Umbilical cord (tissue), 2 donors: Measurements from ENCODE around the gene METTL25B. TPM values are rescaled to one million over a fixed set of nuclear protein-coding genes. Genes with fewer than 3 reads are reported as not detected.

Experiments
- DNase-seq: peaks from one replicate; pipeline ENCODE4 v3.0.0-alpha.2; 2015; ENCODE audit warnings: low spot score
- total RNA-seq: library from RNA; depleted of rRNA; stranded (reverse); fragments of >200 nt; gene quantifications from one replicate; pipeline ENCODE4 v1.2.3, GENCODE V29; 2014; ENCODE audit warnings: low replicate concordance; ENCODE audit not compliant: insufficient read depth

The METTL25B gene
- total RNA-seq, 1 donor from 2014 or later = 9.6 TPM

- DNase-seq = no peak
Measured at GRCh38 chr1:156700736-156701531, 27.3 kb upstream of the METTL25B start.

- DNase-seq = no peak
Measured at GRCh38 chr1:156703336-156703735, 24.9 kb upstream of the METTL25B start.

- no peak for DNase-seq
Measured at GRCh38 chr1:156703741-156704140, 24.5 kb upstream of the METTL25B start.

- DNase-seq = no peak
Measured at GRCh38 chr1:156704166-156704711, 24.0 kb upstream of the METTL25B start.

- no peak for DNase-seq
Measured at GRCh38 chr1:156704930-156705320, 23.3 kb upstream of the METTL25B start.

- DNase-seq = peak; percentile 82
Measured at GRCh38 chr1:156705321-156705917, 22.9 kb upstream of the METTL25B start, which contains the start of gene CRABP2. Gene CRABP2 (minus strand): TSS chr1:156705583. CDS start chr1:156705446, 137 bp downstream.

DNA sequence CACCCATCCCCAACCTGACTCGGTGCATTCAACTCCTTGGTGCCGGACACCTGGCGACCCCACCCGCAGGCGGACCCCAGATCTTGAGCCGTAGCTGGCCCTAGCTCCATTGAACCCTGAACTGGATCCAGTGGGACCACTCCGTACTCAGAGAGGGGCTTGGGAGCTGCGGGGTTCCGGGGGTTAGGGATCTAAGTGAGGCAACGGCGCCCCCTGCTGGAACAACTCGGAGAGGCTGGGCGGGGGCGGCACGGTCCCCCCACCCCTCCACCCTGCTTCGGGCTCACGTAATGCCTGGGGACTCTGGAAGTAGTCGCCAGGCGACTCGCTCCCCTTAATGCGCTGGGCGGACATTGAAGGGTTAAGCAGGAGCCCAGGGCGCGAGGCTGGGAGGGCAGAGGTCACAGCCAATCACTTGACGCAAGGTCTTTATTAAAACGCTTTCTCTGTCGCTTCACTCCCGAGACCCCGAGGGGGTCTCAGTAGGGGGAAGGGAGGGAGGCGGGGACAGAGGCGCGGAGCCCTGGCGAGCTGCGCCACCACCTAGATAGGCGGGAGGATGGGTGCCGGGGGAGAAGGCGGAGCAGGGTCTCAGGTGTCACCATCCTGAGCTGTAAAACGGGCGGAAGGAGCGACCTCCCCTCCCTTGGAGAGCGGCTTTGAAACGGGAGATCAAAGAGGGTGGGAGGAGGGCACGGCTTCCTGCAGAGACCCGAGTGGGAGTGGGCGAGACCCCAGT, 22.2 kb upstream of the METTL25B start:
- DNase-seq = peak; percentile 84

- peak; percentile 95 for DNase-seq
Measured at GRCh38 chr1:156706657-156707416, 21.4 kb upstream of the METTL25B start.

DNA sequence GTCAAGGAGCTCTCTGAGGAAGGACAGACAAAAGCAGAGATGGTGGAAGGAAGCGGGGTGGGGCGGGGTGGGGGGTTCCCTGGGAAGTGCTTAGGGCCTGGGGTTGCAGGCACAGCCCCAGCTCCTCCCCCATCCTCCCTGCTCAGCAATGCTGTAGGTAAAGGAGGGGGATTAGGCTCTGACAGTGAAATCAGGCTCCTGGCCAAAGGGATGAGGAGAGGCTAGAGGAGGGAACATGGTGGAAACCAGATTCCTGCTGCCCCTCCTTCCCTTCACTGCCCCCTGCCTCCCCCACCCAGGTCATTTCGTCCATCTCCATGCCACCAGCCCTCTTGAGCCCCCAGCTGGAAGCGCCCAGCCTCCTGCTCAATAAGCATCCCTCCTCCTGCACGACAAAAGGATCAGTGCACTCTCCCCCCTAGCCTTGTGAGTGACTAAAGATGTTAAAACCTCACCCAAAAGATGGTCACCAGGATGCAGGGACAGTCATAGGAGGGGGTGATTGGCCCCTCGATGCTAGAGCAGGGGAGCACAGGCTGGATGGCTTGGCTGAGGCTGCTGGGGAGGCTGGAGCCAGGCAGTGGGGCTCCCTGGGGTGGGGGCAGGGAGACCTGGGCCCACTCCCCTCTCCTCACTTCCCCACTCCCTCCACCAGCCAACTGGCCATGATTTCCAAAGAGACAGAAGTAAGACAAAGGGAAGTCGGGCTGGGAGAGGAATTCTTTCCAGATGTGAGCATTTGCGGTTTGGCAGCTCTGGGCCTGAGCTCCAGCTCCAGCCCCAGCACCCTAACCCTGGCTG, 20.7 kb upstream of the METTL25B start:
- DNase-seq = peak; percentile 82

DNA sequence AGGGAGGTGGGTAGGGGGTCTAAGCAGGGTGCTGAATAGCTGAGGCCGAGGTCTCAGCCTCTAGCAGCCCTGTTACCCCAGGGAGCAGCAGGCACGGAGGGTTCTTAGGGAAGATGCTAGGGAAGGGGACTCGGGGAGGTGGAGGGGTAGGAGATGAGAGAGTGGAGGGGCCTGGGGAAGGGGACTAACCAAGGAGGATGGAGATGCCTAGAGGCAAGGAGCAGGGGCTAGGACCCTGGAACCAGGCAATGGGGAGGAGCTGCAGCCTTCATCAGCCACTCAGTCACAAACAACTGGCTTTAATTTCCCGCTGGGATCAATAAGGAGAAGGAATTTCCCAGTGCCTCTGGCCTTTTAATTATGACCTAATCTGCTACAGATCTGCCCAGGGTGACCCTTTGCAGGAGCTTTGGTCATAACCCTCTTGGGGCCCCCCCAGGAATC, 20.0 kb upstream of the METTL25B start:
- no peak for DNase-seq

GRCh38 chr1:156709031-156709430, 19.2 kb upstream of the METTL25B start:
- DNase-seq = no peak

- peak; percentile 93 for DNase-seq
Measured at GRCh38 chr1:156709757-156710489, 18.3 kb upstream of the METTL25B start.

DNA sequence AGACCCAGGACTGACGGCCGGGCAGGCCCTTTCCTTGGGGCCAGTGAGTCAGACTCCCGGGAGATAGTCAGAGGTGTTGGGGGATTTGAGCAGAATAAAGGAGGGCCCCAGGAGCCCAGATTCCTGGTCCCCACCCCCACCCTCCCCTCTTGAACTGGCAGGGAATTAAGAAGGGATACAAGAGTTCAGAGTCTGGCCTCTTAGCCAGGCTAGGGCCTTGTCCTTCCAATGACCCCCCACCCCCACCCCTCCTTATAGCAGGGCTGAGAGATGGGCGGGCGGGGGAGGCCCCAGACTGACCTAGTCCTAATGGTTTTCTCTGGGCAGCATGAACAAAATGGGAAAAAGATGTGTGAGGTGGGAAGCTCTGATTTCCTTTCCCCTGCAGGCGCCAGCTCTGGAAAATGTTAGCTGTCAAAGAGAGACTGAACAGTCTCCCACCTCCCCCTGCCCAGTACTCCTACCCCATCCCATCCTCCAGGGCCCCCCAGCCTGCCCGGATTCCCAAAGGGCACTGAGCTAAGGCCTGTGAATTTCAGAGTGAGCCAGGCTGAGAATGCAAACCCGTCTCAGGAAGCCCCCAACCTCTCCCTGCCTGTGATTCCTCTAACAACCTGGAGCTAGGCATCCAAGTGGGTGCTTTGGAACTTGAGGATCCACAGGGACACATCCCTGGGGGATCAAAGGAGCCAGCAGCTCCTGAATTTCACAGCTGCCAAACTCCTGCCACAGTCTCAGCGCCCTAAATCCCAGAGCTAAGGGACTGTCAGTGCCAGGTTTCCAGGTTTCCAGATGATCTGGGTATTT, 17.1 kb upstream of the METTL25B start:
- DNase-seq = peak; percentile 85

GRCh38 chr1:156712626-156713025, 15.6 kb upstream of the METTL25B start:
- no peak for DNase-seq

DNA sequence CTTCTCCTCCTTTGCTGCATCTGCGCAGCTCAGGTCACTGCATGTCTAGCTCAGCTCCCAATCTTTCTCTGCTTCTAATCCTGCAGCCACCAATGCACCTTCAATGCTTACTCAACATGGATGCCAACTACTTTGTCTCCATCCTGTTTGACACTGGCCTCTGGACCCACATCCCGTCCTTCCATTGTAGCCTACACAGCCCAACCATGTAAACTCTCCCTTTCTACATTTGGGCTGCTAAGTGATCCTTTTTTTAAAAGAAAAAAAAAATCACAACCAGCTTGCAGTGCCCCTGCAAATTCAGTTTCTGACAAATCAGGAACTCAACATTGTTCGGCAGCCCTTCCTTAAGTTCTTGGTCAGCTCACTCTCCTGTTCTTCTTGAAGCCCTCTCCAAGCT, 13.4 kb upstream of the METTL25B start:
- DNase-seq = no peak

GRCh38 chr1:156717351-156717750, 10.9 kb upstream of the METTL25B start:
- DNase-seq = no peak

DNA sequence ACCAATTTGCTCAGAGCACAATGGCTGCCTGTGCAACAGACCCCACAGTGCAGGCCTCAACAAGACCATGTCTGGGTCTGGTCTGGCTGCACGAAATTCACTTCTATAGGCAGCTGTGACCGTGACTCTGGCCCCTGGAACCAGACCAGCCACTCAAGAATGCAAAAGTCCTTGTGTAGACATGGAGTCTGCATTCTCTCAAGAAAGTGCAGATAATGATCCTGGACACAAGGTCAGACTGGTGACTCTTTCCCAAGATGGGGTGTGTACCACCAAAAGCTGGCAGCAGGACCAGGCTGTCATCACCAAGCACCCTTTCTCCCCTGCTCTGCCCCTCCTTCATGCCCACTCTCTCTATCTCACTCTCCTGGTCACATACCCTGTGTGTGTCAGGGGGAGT, 7.1 kb upstream of the METTL25B start:
- no peak for DNase-seq

DNA sequence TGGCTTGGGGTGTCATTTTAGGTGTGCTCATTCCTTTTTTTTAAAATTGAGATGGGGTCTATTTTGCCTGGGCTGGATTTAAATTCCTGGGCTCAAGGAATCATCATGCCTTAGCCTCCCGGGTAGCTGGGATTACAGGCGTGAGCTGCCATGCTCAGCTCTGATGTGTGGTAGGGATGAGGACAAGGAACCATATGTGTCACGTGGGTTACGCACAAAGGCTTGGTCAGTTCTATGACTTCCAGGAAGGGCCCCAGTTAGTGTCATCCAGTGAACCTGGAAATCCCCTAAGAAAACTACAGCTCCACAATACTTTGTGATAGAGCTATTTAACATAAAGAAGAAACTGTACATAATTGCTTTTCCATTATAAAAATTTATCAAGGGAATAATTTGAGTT, 6.7 kb upstream of the METTL25B start:
- no peak for DNase-seq
